ENCODE measurements around the gene MRI1. TPM values are rescaled to one million over a fixed set of nuclear protein-coding genes. Genes with fewer than 3 reads are reported as not detected.

Gene MRI1
- total RNA-seq, 2 experiments from 2014 or later = 44.6 to 46.1 TPM

DNA sequence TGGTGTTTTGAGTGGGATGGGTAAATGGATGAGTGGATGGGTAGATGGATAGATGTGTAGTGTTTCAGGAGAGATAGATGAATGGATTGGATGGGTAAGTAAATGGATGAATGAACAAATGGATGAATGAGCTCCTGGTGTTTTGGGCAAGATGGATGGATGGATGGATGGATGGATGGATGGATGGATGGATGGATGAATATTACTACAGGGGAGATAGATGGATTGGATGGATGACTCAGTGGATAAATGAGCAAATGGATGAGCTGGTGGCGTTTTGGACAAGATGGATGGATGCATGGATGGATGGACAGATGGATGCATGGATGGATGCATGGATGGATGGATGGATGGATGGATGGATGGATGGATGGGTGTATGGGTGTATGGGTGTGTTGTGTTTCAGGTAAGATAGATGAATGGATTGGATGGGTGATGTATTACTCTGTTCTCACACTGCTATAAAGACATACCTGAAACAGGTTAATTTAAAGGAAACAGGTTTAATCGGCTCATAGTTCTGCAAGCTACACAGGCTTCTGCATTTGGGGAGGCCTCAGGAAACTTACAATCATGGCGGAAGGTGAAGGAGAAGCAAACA lies 43.2 kb downstream of the MRI1 start:
- CTCF ChIA-PET = interaction anchor here (0.6 to 1.7 kb wide), 3 partner anchors 11 to 148 kb away, joined by 3 to 4 read pairs (median 3); no protein-coding TSS in a partner anchor

DNA sequence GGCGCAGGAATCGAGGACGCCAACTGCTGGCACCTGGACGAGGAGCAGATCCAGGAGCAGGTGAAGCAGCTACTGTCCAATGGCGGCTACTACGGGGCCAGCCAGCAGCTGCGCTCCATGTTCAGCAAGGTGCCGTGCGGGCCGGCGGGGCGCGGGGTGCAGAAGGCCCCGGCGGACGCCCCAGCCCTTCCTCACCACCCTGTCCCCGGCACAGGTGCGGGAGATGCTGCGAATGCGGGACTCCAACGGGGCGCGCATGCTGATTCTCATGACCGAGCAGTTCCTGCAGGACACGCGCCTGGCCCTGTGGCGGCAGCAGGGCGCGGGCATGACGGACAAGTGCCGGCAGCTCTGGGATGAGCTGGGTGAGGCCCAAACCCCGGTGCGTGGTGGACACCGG lies 44.5 kb downstream of the MRI1 start:
- POLR2A ChIA-PET = interaction anchor here (0.6 kb wide), 1 partner anchor 901 kb away, joined by 9 read pairs; no protein-coding TSS in a partner anchor
- CTCF ChIA-PET = no interaction called here

More for the DNA sequence above, 43.2 kb downstream of the MRI1 start:
- POLR2A ChIA-PET = no interaction called here

DNA sequence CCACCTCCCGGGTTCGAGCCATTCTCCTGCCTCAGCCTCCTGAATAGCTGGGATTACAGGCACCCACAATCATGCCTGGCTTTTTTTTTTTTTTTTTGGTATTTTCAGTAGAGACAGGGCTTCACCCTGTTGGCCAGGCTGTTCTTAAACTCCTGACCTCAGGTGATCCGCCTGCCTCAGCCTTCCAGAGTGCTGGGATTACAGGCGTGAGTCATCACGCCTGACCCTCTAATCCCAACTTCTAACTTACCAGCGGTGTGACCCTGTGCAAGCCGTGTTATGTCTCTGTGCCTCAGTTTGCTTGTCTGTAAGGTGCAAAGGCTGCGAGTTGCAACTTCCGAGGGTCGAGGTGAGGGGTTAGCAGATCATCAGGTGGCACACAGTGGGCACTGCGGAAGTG lies 48.2 kb downstream of the MRI1 start:
- CTCF ChIA-PET = no interaction called here
- POLR2A ChIA-PET = no interaction called here

DNA sequence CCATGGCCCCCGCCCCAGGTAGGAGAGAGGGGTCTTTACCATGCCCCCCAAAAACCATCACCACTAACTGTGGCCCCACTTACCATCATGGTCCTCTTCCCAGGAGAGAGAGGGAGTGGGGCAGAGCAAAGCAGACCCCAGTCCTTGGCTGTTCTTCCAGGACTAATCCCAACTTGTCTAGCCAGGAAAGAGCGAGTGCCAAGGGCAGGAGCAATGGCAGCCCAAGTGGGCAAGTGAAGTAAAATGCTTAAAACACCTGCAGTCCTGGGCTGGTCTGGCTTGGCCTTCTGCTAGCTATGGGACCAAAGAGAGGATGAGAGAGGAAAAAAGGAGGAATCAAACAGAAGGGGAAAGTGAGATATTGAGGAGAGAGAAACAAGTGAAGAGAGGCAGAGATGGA lies 48.8 kb downstream of the MRI1 start:
- POLR2A ChIA-PET = no interaction called here
- CTCF ChIA-PET = no interaction called here

DNA sequence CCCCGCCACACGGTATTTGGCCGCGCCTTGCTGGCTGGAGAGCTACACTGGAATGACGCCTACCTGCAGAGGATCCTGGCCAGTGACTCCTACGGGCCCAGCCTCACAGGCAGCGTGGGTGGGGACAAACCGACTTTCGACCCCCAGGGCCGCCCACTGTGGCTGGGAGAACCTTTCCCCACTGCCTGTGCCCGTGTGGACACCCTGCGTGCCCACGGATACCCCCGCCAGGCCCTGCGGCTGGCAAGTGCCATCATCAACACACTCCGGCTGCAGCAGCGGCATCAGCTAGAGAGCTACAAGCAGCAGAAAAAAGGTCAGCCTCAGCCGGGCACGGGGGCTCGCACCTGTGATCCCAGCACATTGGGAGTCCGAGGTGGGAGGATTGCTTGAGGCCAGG lies 50.2 kb downstream of the MRI1 start:
- POLR2A ChIA-PET = interaction anchor here (0.6 kb wide), 1 partner anchor 28 kb away, joined by 8 read pairs; no protein-coding TSS in a partner anchor
- CTCF ChIA-PET = no interaction called here

DNA sequence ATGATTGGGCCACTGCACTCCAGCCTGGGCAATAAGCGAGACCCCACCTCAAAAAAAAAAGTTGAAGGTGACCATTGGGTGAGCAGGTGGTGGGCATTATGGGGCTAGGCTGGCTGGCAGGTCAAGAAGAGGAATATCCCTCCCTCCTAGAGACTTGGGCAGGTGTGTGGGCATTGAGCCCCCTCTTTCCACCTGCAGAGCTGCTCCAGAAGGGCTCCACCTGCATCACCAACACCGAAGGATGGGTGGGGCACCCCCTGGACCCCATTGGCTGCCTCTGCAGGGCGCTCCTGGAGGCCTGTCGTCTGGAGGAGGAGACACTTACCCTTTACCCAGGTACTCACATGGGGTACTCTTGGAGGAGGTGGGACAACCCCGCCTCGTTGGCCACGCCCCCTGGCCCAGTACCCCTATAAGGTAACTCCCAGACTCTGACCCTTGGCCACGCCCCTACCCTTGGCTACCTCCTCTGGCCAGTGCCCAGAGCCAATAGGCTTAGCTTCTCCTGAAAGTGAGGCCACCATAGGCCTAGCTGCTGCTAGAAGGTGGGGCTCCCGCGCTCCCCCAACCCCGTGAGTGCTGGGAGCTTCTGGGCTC lies 52.8 kb downstream of the MRI1 start:
- ChIA-PET CTCF (interaction anchor here (0.6 to 1.5 kb wide), 4 partner anchors 13 to 78 kb away, joined by 3 to 4 read pairs (median 3); no protein-coding TSS in a partner anchor), POLR2A (interaction anchor here (0.5 kb wide), 1 partner anchor 26 kb away, joined by 5 read pairs; no protein-coding TSS in a partner anchor)

DNA sequence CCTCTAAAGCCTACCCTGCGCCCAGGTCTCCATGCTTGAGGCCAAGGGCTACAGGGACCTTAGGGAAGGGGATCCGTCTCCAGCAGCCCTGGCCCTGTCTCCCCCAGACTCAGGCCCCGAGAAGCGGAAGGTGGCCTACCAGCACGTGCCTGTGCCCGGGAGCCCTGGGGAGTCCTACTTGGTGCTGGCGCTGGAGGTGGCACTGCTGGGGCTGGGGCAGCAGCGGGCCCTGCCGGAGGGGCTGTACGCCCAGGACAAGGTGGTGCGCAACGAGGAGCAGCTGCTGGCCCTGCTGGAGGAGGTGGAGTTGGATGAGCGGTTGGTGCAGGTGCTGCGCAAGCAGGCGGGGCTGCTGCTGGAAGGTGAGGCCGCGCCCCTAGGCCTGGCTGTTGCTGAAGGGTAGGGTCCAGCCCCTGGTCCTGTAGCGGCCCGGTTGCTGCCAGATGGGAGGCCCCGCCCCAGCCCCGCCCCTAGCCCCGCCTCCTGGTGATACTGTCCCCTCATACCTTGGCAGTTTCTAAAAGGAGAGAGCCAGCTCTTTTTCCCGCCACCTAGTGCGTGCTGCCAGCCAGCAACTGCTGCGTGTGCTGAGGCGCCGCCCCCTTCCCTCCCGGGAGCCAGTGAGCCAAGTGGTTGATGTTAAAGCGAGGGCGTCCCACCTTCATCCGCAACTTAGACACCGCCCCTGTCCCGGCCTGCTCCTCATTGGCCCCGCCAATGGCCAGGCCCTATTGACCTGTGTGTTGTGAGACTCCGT lies 53.5 kb downstream of the MRI1 start:
- POLR2A ChIA-PET = no interaction called here
- CTCF ChIA-PET = interaction anchor here (0.9 to 1.5 kb wide), 3 partner anchors 13 to 79 kb away, joined by 3 to 4 read pairs (median 3); no protein-coding TSS in a partner anchor

DNA sequence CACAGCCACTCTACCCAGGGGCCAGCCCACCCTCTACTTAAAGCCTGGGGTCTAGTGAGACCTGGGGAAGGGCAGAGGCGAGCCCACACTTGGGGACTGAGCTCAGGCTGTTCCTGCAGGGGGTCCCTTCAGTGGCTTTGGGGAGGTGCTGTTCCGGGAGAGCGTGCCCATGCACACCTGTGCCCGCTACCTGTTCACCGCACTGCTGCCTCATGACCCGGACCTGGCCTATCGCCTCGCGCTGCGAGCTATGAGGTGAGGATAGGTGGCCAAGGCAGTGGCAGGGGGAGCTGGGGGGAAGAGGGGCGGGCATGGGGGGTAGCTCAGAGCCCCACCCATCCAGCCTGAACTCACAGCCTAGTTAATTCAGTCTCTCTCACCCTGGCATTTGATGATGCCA lies 54.9 kb downstream of the MRI1 start:
- POLR2A ChIA-PET = interaction anchor here (0.6 kb wide), 1 partner anchor 76 kb away, joined by 3 read pairs; no protein-coding TSS in a partner anchor
- CTCF ChIA-PET = no interaction called here

DNA sequence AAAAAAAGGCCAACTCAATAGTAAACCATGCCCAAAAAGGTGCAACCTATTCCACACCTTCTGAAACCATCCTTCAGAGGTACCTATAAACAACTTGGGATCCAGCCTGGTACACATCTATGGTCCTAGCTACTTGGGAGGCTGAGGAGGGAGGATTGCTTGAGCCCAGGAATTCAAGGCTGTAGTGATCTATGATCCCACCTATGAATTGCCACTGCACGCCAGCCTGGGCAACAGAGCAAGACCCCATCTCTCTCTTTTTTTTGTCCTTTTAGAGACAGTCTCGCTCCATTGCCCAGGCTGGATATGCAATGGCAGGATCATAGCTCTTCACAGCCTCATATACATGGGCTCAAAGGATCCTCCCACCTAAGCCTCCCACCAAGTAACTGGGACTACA lies 57.0 kb downstream of the MRI1 start:
- CTCF ChIA-PET = interaction anchor here (0.7 kb wide), 1 partner anchor 80 kb away, joined by 3 read pairs; no protein-coding TSS in a partner anchor
- POLR2A ChIA-PET = interaction anchor here (0.7 kb wide), 1 partner anchor 38 kb away, joined by 3 read pairs; no protein-coding TSS in a partner anchor

DNA sequence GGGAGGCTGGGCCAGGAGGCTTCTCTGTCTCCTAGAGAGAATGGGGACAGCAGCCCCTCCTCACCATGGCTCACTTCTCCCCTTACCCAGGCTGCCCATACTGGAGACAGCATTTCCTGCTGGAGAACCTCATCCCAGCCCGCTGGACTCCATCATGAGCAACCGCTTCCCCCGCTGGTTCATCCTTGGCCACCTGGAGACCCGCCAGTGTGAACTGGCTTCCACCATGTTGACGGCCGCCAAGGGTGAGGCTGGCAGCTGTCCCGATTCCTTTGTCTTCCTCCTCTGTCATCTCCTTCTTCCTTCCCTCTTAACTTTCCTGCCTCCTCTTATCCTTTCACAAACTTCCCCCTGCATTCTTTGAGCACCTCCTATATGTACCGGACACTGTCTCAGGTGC lies 58.9 kb downstream of the MRI1 start:
- ChIA-PET CTCF (interaction anchor here (1.3 to 1.5 kb wide), 2 partner anchors 24 to 27 kb away, joined by 3 read pairs; no protein-coding TSS in a partner anchor), POLR2A (interaction anchor here (0.6 kb wide), 1 partner anchor 14 kb away, joined by 4 read pairs; no protein-coding TSS in a partner anchor)

Other genes with a start within 250 kb of the MRI1 start
- gene C19orf53, start 9.9 kb downstream of the MRI1 start, total RNA-seq = 100 to 1,000 TPM; 142 to 148 TPM
- gene ZSWIM4, start 30.9 kb downstream of the MRI1 start, total RNA-seq = 1 to 10 TPM; 4.9 to 5.8 TPM
- gene NANOS3, start 112.6 kb downstream of the MRI1 start, total RNA-seq = 1 to 10 TPM in 1 of 2 experiments, under 1 TPM in 1; 0.92 to 2.1 TPM
- 1 to 10 TPM; 6.9 TPM for gene BRME1, start 141.6 kb downstream of the MRI1 start, total RNA-seq
- gene CC2D1A, start 141.7 kb downstream of the MRI1 start, total RNA-seq = 10 to 100 TPM; 29.4 to 30.5 TPM
- under 1 TPM in 1 of 2 experiments, not detected in 1; 0.21 TPM for gene PODNL1, start 173.9 kb downstream of the MRI1 start, total RNA-seq
- 10 to 100 TPM; 59.9 to 65.3 TPM for gene DCAF15, start 188.0 kb downstream of the MRI1 start, total RNA-seq
- 10 to 100 TPM; 11.8 to 12.5 TPM for gene RFX1, start 241.8 kb downstream of the MRI1 start, total RNA-seq

Data from activated CD8-positive, alpha-beta memory T cell treated with anti-CD3 and anti-CD28 coated beads for 36 hours (primary cell).